Left ventricle myocardium inferior (tissue), 1 donor: ENCODE measurements around the gene STON1. TPM values are rescaled to one million over a fixed set of nuclear protein-coding genes. Genes with fewer than 3 reads are reported as not detected.
A peak's percentile ranks its signal among the peaks of the same experiment; 100 is the strongest.
"Not testable (repeated sequence)": the region's sequence is repeated elsewhere in the genome, so short reads cannot be mapped to it uniquely, and the experiment has no call there.

Experiments
- DNase-seq: peaks from one replicate; pipeline ENCODE4 v3.0.0-alpha.2; 2020
- H3K27ac ChIP-seq: fragments of 200-600 bp; replicated peaks from 2 replicates; pipeline ENCODE4 v1.8.0; 2021
- H3K27me3 ChIP-seq: fragments of 200-600 bp; 2 replicates; pipeline ENCODE4 v1.8.0; 2021; ENCODE audit warnings: low read depth
- H3K36me3 ChIP-seq: fragments of 200-600 bp; 2 replicates; pipeline ENCODE4 v1.8.0; 2021
- H3K4me1 ChIP-seq: fragments of 200-600 bp; 2 replicates; pipeline ENCODE4 v1.8.0; 2021
- H3K4me3 ChIP-seq: fragments of 200-600 bp; 2 replicates; pipeline ENCODE4 v1.8.0; 2021; ENCODE audit warnings: mild to moderate bottlenecking, moderate library complexity
- H3K9me3 ChIP-seq: fragments of 200-600 bp; replicated peaks from 2 replicates; pipeline ENCODE4 v1.8.0; 2021
- intact Hi-C: fragments of 100-400 bp; cut with micrococcal nuclease; formaldehyde crosslinking; loops from one replicate; pipeline ENCODE4 v1.11.0; 2022
- total RNA-seq: library from RNA; stranded (reverse); fragmentation: NEBNext Ultra II Directional; extraction: Animal tissue kit (Norgen Biotek cat#: 25700); gene quantifications from one replicate; pipeline ENCODE4 v1.2.1, GENCODE V29; 2021
- TF ChIP-seq, protein P1 (sequence below): fragments of 200-600 bp; IDR thresholded peaks from 2 replicates; pipeline ENCODE4 v1.8.0; 2021; ENCODE audit warnings: antibody characterized with exemption, mild to moderate bottlenecking, borderline replicate concordance
- donor health status: DM: no; HTN: yes; CAD: no; lungs with severe emphysema.

The STON1 gene
- total RNA-seq, 1 donor from 2014 or later = 6.9 TPM

DNA sequence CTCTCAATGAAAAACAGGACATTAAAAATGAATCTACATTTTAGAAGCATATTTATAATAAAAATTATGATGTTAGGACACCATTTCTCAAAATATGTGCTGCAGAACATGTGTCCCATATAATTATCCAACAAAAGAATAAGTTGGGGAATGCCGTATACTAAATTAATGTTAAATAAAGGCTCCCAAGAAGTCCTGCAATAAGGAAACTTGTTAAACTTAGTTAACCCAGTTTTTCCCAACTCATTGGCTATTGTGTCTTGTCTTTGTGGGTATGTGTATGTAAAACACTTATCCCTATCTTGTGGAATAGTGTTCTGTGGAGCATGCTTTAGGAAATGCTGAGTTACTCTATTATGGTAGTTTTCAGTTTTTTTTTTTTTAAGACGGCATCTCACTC, 62.1 kb downstream of the STON1 start:
- DNase-seq = no peak
- Histone ChIP-seq H3K9me3 (no peaks in the 10 kb centered on the region), H3K36me3 (peaks cover 16% of the 10 kb centered on the region), H3K27ac (no peak overlapping the region), H3K4me3 (no peak overlapping the region), H3K4me1 (peaks cover 3% of the 10 kb centered on the region), H3K27me3 (no peaks in the 10 kb centered on the region)
- intact Hi-C loops = no loop called here
- TF ChIP-seq, protein P1, sequence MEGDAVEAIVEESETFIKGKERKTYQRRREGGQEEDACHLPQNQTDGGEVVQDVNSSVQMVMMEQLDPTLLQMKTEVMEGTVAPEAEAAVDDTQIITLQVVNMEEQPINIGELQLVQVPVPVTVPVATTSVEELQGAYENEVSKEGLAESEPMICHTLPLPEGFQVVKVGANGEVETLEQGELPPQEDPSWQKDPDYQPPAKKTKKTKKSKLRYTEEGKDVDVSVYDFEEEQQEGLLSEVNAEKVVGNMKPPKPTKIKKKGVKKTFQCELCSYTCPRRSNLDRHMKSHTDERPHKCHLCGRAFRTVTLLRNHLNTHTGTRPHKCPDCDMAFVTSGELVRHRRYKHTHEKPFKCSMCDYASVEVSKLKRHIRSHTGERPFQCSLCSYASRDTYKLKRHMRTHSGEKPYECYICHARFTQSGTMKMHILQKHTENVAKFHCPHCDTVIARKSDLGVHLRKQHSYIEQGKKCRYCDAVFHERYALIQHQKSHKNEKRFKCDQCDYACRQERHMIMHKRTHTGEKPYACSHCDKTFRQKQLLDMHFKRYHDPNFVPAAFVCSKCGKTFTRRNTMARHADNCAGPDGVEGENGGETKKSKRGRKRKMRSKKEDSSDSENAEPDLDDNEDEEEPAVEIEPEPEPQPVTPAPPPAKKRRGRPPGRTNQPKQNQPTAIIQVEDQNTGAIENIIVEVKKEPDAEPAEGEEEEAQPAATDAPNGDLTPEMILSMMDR = no peak

DNA sequence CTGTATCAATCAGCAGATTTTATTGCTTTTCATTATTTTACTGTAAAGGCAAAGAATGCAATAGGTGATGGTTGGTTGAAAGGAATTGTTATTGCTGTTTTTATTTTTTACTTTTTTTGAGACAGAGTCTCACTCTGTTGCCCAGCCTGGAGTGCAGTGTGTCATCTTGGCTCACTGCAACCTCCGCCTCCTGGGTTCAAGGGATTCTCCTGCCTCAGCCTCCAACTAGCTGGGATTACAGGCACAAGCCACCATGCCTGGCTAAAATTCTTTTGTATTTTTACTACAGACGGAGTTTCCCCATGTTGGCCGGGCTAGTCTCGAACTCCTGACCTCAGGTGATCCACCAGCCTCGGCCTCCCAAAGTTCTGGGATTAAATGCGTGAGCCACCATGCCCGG, 66.8 kb downstream of the STON1 start:
- H3K27me3 ChIP-seq, intact Hi-C loops, H3K27ac ChIP-seq, H3K9me3 ChIP-seq, DNase-seq, H3K4me3 ChIP-seq, H3K4me1 ChIP-seq: not testable (repeated sequence)
- H3K36me3 ChIP-seq = peaks cover 23% of the 10 kb centered on the region

- H3K36me3 ChIP-seq = peaks cover 23% of the 10 kb centered on the region
- TF ChIP-seq, protein P1 = no peak
- H3K4me1 ChIP-seq = no peaks in the 10 kb centered on the region
These were observed 67.5 kb downstream of the STON1 start for GRCh38 chr2:48597492-48597891.

DNA sequence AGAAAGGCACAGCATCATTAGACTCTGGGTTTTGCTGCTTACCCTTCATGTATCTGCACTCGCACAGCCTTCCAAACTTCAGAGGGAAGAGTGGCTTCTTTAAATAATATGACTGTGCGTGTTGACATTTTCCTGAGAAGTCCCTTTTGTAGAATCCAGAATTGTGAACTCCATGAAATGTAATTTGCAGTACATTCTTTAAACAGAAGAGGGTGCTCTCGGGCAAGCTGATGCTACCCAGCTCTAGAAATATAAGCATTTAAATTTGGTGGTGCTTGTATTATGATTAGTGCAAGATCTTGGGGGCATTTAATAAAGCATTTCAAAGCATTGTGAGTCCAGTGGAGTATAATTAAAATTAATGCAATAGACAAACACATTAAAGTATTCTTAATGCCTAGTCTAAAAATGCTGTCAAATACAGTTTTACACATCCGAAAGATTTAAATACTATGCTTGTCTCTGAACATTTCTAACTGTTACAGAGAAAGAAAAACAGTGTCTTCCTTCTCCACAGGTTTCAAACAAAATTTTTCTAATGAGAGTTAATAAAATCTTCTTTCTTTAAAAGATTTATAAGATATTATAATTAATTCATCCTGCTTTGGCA, 70.4 kb downstream of the STON1 start:
- H3K4me1 ChIP-seq = no peaks in the 10 kb centered on the region
- no peaks in the 10 kb centered on the region for H3K27me3 ChIP-seq
- no peak for DNase-seq
- no peak overlapping the region for H3K4me3 ChIP-seq
- no peaks in the 10 kb centered on the region for H3K9me3 ChIP-seq
- no peak overlapping the region for H3K27ac ChIP-seq
- intact Hi-C loops = no loop called here
- peaks cover 10% of the 10 kb centered on the region for H3K36me3 ChIP-seq
- TF ChIP-seq, protein P1 = peak; percentile 83

More at GRCh38 chr2:48597492-48597891, 67.5 kb downstream of the STON1 start:
- DNase-seq = no peak
- H3K27ac ChIP-seq = no peak overlapping the region
- no peaks in the 10 kb centered on the region for H3K27me3 ChIP-seq
- intact Hi-C loops = no loop called here
- H3K9me3 ChIP-seq = no peaks in the 10 kb centered on the region
- no peak overlapping the region for H3K4me3 ChIP-seq

DNA sequence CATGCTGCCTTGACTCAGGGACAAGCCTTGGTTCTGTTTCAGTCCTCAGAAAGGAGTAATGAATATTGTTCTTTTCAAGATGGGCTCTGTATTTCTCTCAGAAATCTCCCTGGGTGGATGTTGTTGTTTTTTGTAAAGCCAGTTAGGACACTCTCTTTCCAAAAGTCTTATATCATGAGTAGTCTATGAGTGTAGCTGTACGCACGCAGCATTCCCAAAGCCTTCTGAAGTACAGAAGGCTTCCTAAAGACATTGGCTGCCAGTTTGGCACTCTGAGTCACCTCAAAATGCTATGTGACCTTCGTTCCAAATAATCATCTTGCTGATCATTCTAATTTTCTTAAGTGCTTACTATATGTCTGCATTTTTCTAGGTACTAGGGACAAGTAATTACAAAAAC, 71.0 kb downstream of the STON1 start:
- Histone ChIP-seq H3K9me3 (no peaks in the 10 kb centered on the region), H3K4me1 (no peaks in the 10 kb centered on the region), H3K27ac (no peak overlapping the region), H3K36me3 (peaks cover 10% of the 10 kb centered on the region), H3K27me3 (no peaks in the 10 kb centered on the region), H3K4me3 (no peak overlapping the region)
- TF ChIP-seq, protein P1 = no peak
- DNase-seq = no peak
- intact Hi-C loops = no loop called here

DNA sequence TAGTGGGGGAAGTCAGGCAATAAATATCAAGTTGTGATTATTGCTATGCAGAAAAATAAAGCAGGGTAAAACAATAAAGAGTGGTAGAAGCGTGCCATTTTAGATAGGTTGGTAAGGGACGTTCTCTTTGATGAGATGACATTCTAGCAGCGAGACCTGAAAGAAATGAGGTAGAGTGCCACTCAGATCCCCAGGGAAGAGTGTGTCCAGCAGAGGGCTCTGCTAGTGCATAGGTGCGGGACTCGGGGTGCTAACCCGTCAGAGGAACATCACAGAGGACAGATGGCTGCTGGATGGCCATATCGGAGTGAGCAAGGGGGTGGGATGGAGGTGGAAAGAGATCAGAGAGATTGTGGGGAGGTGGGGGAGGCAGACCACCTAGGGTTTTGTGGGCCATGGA, 71.4 kb downstream of the STON1 start:
- H3K4me3 ChIP-seq = no peak overlapping the region
- no peaks in the 10 kb centered on the region for H3K27me3 ChIP-seq
- no peak for DNase-seq
- H3K4me1 ChIP-seq = no peaks in the 10 kb centered on the region
- intact Hi-C loops = no loop called here
- H3K9me3 ChIP-seq = no peaks in the 10 kb centered on the region
- peaks cover 10% of the 10 kb centered on the region for H3K36me3 ChIP-seq
- no peak overlapping the region for H3K27ac ChIP-seq
- TF ChIP-seq, protein P1 = peak; percentile 56
